Progenitor cell of endocrine pancreas (in vitro differentiated cells): ENCODE data around the gene CCSER1. TPM values are rescaled to one million over a fixed set of nuclear protein-coding genes. Genes with fewer than 3 reads are reported as not detected.
A peak's percentile ranks its signal among the peaks of the same experiment; 100 is the strongest.

ENCODE experiments used
- DNase-seq: peaks from one replicate; pipeline ENCODE4 v3.0.0; 2021; ENCODE audit warnings: low spot score; ENCODE audit not compliant: unreplicated experiment
- H3K27ac Mint-ChIP-seq: 2 replicates; pipeline ENCODE4 v1.8.0; 2021; ENCODE audit warnings: mild to moderate bottlenecking, moderate library complexity, mixed read lengths
- H3K27me3 Mint-ChIP-seq: 2 replicates; pipeline ENCODE4 v1.8.0; 2021; ENCODE audit warnings: mixed read lengths
- H3K36me3 Mint-ChIP-seq: 2 replicates; pipeline ENCODE4 v1.8.0; 2022; ENCODE audit warnings: mixed read lengths; ENCODE audit not compliant: insufficient read depth
- H3K4me1 Mint-ChIP-seq: 2 replicates; pipeline ENCODE4 v1.8.0; 2021; ENCODE audit warnings: low read depth, mixed read lengths
- H3K4me3 Mint-ChIP-seq: 2 replicates; pipeline ENCODE4 v1.8.0; 2021; ENCODE audit warnings: low read depth, mild to moderate bottlenecking, moderate library complexity, mixed read lengths
- H3K9me3 Mint-ChIP-seq: 2 replicates; pipeline ENCODE4 v1.8.0; 2021; ENCODE audit warnings: low read depth, mixed read lengths
- total RNA-seq: library from RNA; stranded (reverse); gene quantifications from 2 replicates; pipeline ENCODE4 v1.2.1, GENCODE V29; 2021
- TF ChIP-seq, protein P1 (sequence below): fragments of 200-600 bp; sonication (generic); IDR thresholded peaks from one replicate; pipeline ENCODE4 v1.5.0; 2021; ENCODE audit warnings: antibody characterized with exemption, mild to moderate bottlenecking; ENCODE audit not compliant: unreplicated experiment

CCSER1 gene
- total RNA-seq, 1 donor from 2014 or later: 11.6 TPM

DNA sequence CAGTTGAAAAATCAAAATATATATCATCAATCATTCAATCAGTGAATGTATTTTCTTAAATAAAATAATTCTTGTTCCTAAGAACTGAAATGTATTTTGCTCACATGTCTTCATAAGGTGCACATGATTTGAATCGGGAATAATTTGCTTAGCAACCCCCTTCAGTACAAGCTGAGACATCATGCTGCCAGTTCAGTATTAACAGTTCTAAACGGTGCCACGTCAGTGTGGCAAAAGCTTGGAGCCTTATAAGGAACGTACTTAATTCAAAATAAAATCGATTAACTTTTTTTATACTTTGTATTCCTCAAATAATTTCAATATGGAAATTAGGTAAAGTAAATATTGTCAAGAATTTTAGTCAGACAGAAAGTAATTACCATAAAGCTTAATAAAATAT lies 287.9 kb downstream of the CCSER1 start:
- no peak overlapping the region for H3K4me3 Mint-ChIP-seq
- no peaks in the 10 kb centered on the region for H3K4me1 Mint-ChIP-seq
- no peaks in the 10 kb centered on the region for H3K36me3 Mint-ChIP-seq
- peaks cover 7% of the 10 kb centered on the region for H3K9me3 Mint-ChIP-seq
- TF ChIP-seq, protein P1, sequence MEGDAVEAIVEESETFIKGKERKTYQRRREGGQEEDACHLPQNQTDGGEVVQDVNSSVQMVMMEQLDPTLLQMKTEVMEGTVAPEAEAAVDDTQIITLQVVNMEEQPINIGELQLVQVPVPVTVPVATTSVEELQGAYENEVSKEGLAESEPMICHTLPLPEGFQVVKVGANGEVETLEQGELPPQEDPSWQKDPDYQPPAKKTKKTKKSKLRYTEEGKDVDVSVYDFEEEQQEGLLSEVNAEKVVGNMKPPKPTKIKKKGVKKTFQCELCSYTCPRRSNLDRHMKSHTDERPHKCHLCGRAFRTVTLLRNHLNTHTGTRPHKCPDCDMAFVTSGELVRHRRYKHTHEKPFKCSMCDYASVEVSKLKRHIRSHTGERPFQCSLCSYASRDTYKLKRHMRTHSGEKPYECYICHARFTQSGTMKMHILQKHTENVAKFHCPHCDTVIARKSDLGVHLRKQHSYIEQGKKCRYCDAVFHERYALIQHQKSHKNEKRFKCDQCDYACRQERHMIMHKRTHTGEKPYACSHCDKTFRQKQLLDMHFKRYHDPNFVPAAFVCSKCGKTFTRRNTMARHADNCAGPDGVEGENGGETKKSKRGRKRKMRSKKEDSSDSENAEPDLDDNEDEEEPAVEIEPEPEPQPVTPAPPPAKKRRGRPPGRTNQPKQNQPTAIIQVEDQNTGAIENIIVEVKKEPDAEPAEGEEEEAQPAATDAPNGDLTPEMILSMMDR: no peak
- H3K27ac Mint-ChIP-seq: no peak overlapping the region
- no peak for DNase-seq
- no peaks in the 10 kb centered on the region for H3K27me3 Mint-ChIP-seq

DNA sequence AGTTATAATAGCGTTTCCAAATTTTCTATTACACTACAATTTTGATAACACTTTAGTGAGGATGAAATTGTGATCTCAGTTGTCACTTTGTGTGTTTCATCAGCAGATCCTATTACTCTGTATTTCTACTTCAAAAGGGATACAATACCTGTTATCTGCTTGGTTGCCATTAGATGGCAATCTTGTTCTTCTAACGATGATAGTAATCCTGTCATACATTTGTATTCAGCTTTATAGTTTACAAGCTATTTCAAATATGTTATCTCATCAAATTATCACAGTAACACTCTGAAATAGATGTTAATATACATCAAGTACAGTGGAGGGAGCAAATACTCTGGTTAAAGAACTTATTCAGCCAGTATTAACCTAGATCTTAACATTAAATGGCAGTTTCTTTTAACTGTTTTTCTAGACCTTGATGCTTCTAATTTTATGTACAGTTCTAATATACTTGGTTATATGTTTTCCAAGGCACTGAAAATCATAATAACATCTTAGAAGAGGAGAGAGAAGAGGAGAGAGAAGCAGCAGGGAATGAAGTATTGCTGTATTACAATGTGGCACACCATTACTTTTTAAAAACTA lies 292.0 kb downstream of the CCSER1 start:
- Mint-ChIP-seq H3K4me1 (no peaks in the 10 kb centered on the region), H3K9me3 (no peaks in the 10 kb centered on the region), H3K36me3 (no peaks in the 10 kb centered on the region), H3K4me3 (no peak overlapping the region), H3K27me3 (no peaks in the 10 kb centered on the region), H3K27ac (no peak overlapping the region)
- TF ChIP-seq, protein P1: peak; percentile 69
- DNase-seq: no peak

DNA sequence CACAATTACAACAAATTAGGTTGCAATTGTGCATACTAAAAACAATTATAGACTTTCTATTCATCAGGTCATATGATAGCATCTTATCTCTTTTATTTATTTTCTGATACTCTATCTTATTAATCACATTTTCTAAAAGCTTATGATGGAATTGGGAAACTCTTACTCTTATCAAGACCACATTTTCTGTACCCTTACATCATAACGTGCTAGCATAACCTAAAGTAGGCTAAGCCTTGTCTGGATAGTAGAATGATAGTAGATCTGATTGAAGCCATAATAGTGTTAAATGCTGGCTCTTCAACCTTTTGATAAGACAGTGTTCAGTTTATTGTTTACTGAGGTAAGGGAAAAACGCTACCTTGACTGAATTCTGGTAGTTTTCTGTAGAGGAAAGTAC lies 294.0 kb downstream of the CCSER1 start:
- H3K36me3 Mint-ChIP-seq: no peaks in the 10 kb centered on the region
- TF ChIP-seq, protein P1: no peak
- H3K27me3 Mint-ChIP-seq: no peaks in the 10 kb centered on the region
- H3K4me1 Mint-ChIP-seq: no peaks in the 10 kb centered on the region
- no peak overlapping the region for H3K4me3 Mint-ChIP-seq
- no peak for DNase-seq
- H3K9me3 Mint-ChIP-seq: no peaks in the 10 kb centered on the region
- no peak overlapping the region for H3K27ac Mint-ChIP-seq

DNA sequence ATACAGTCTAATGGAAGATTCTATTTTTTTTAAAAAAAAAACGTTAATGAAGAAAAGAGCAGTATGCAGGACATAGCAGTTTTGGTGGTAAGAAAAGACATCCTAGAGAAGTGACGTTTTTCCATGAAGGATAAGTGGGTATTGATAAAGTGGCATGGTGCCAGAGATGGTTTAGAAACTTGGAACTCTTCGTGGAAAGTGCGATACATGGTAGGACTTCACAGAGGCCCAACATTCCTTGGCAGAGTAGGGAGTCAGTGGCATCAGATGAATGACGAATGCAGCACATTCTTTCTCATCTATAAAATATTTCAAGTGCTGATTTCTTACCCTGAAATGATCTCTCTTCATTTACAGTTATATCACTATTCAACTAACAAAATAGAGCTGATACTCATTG lies 298.7 kb downstream of the CCSER1 start:
- TF ChIP-seq, protein P1: no peak
- no peak overlapping the region for H3K27ac Mint-ChIP-seq
- no peaks in the 10 kb centered on the region for H3K36me3 Mint-ChIP-seq
- no peaks in the 10 kb centered on the region for H3K27me3 Mint-ChIP-seq
- no peak overlapping the region for H3K4me3 Mint-ChIP-seq
- peaks cover under 1% of the 10 kb centered on the region for H3K4me1 Mint-ChIP-seq
- H3K9me3 Mint-ChIP-seq: no peaks in the 10 kb centered on the region
- no peak for DNase-seq

DNA sequence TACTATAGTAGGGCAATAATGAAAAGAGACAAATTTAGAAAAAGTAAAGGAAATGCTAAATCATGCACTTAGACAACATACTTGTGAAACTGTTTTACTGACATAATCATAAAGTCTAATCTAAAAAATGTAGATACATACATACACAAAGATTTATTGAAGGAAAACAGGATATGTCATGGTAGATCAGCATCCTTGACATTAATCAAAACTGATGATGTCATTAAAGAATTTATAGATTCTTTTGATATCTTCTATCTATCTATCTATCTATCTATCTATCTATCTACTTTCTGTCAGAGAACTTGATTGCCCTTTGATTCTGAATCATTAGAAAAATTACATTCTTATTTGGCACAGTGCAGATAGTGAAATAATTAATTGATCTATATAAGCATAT lies 311.3 kb downstream of the CCSER1 start:
- TF ChIP-seq, protein P1: no peak
- no peaks in the 10 kb centered on the region for H3K36me3 Mint-ChIP-seq
- no peaks in the 10 kb centered on the region for H3K9me3 Mint-ChIP-seq
- H3K27ac Mint-ChIP-seq: no peak overlapping the region
- no peaks in the 10 kb centered on the region for H3K27me3 Mint-ChIP-seq
- no peak for DNase-seq
- peaks cover 13% of the 10 kb centered on the region for H3K4me1 Mint-ChIP-seq
- no peak overlapping the region for H3K4me3 Mint-ChIP-seq
